SK-N-SH (cell line): ENCODE data around the gene PAGE1.

Source experiments
- CTCF ChIP-seq: fragments of 200-600 bp; sonication (generic); IDR thresholded peaks from 2 replicates; pipeline ENCODE4 v1.6.1; 2017; ENCODE audit warnings: antibody characterized with exemption, mild to moderate bottlenecking, moderate library complexity
- EP300 ChIP-seq, 2 experiments: IDR thresholded peaks; 2 replicates each; pipeline versions ENCODE4 v1.4.0 to v1.6.1; 2012; ENCODE audit warnings: borderline replicate concordance in 1 of 2, low read depth in 1 of 2, low read length in 1 of 2
- EZH2phosphoT487 ChIP-seq: fragments of 200-600 bp; sonication (generic); IDR thresholded peaks from 2 replicates; pipeline ENCODE4 v1.6.1; 2017; ENCODE audit warnings: low read depth, mixed run types, mild to moderate bottlenecking, antibody characterized with exemption, moderate library complexity, borderline replicate concordance
- FOXM1 ChIP-seq: IDR thresholded peaks from 2 replicates; pipeline ENCODE4 v1.4.0; 2012; ENCODE audit warnings: low read depth, mild to moderate bottlenecking
- GABPA ChIP-seq: IDR thresholded peaks from 2 replicates; pipeline ENCODE4 v1.4.0; 2012; ENCODE audit warnings: low read depth, mild to moderate bottlenecking
- IRF3 ChIP-seq: fragments of 150-350 bp; IDR thresholded peaks from 2 replicates; pipeline ENCODE4 v1.6.1; 2016; ENCODE audit warnings: mild to moderate bottlenecking, low read depth, low read length
- JUND ChIP-seq: IDR thresholded peaks from 2 replicates; pipeline ENCODE4 v1.4.0; 2012
- MAX ChIP-seq: IDR thresholded peaks from 2 replicates; pipeline ENCODE4 v1.4.0; 2012; ENCODE audit warnings: low read depth
- MXI1 ChIP-seq: IDR thresholded peaks from 2 replicates; pipeline ENCODE4 v1.6.1; 2012; ENCODE audit warnings: mild to moderate bottlenecking, low read depth, low read length, improper control_type of control experiment
- NRF1 ChIP-seq: IDR thresholded peaks from 2 replicates; pipeline ENCODE4 v1.6.1; 2012; ENCODE audit warnings: low read depth, mild to moderate bottlenecking, low read length
- PBX3 ChIP-seq: IDR thresholded peaks from 2 replicates; pipeline ENCODE4; 2012
- POLR2AphosphoS5 ChIP-seq: IDR thresholded peaks from 2 replicates; pipeline ENCODE4 v1.6.1; 2012; ENCODE audit warnings: low read depth, low read length
- REST ChIP-seq: IDR thresholded peaks from 2 replicates; pipeline ENCODE4 v1.6.1; 2012; ENCODE audit warnings: mild to moderate bottlenecking, low read depth, low read length, moderate library complexity
- USF2 ChIP-seq: fragments of 150-350 bp; IDR thresholded peaks from 2 replicates; pipeline ENCODE4 v1.6.1; 2017; ENCODE audit warnings: antibody characterized with exemption, low read length, low read depth, borderline replicate concordance

GRCh38 chrX:49701323-49701722 lies 5.5 kb upstream of the PAGE1 start:
- TF ChIP-seq USF2 = no peak
- no peak for TF ChIP-seq CTCF
- TF ChIP-seq FOXM1 = no peak
- TF ChIP-seq IRF3 = no peak
- TF ChIP-seq NRF1 = no peak
- TF ChIP-seq MXI1 = no peak
- no peak for TF ChIP-seq POLR2AphosphoS5
- TF ChIP-seq MAX = no peak
- TF ChIP-seq PBX3 = no peak
- TF ChIP-seq GABPA = no peak
- TF ChIP-seq JUND = no peak
- TF ChIP-seq EP300 (IDR thresholded peaks at IDR 0.05; ENCODE audit: borderline replicate concordance in 1 of 2, low read depth in 1 of 2, low read length in 1 of 2) = no peak
- TF ChIP-seq EZH2phosphoT487 = no peak
- no peak for TF ChIP-seq REST
